NOMO-1 treated with dmso at 0.1 percent for 144 hours (cell line): ENCODE data around the gene DAAM2.

ENCODE experiments used
- DNase-seq: peaks from one replicate; lab custom pipeline; 2025; ENCODE audit not compliant: unreplicated experiment; lab: John Stamatoyannopoulos, UW

The DAAM2 gene

GRCh38 chr6:39818695-39819094 lies 26.5 kb downstream of the DAAM2 start:
- DNase-seq, result no peak

GRCh38 chr6:39819228-39819627 lies 27.1 kb downstream of the DAAM2 start:
- no peak for DNase-seq

DNA sequence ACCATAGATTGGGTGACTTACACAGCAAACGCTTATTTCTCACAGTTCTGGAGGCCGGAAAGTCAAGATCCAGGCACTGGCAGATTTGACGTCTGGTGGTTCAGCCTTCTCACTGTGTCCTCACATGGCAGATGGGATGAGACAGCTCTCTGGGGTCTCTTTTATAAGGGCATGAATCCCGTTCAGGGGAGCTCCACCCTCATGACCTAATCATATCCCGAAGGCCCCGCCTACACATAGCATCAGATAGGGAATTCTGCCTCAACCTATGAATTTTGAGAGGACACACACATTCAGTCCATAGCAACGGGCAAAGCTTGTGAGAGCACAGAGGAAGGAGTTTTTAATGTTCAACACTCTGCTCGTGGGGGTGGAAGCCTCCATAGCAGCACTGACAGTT lies 27.5 kb downstream of the DAAM2 start:
- DNase-seq, result no peak

DNA sequence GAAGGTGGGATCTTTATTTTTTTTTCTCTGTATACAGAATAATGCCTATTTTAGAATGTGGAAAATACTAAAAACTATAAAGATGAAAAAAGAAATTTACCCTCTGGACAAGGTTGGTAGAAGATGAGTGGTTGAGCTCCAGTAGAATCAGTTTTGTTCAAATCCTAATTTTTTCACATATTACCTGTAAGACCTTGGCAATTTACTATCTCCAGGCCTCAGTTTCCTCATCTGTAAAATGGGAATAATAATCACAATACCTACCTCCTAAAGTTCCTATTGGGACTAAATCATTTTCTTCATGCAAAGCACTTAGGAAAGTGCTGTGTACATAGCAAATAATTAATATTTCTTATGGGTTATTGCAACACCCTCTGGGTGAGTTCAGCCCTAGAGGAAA lies 28.4 kb downstream of the DAAM2 start:
- no peak for DNase-seq

- DNase-seq, result no peak
Measured at GRCh38 chr6:39821046-39821740, 29.0 kb downstream of the DAAM2 start.

- DNase-seq, result no peak
Measured at GRCh38 chr6:39821742-39822532, 29.8 kb downstream of the DAAM2 start.

DNA sequence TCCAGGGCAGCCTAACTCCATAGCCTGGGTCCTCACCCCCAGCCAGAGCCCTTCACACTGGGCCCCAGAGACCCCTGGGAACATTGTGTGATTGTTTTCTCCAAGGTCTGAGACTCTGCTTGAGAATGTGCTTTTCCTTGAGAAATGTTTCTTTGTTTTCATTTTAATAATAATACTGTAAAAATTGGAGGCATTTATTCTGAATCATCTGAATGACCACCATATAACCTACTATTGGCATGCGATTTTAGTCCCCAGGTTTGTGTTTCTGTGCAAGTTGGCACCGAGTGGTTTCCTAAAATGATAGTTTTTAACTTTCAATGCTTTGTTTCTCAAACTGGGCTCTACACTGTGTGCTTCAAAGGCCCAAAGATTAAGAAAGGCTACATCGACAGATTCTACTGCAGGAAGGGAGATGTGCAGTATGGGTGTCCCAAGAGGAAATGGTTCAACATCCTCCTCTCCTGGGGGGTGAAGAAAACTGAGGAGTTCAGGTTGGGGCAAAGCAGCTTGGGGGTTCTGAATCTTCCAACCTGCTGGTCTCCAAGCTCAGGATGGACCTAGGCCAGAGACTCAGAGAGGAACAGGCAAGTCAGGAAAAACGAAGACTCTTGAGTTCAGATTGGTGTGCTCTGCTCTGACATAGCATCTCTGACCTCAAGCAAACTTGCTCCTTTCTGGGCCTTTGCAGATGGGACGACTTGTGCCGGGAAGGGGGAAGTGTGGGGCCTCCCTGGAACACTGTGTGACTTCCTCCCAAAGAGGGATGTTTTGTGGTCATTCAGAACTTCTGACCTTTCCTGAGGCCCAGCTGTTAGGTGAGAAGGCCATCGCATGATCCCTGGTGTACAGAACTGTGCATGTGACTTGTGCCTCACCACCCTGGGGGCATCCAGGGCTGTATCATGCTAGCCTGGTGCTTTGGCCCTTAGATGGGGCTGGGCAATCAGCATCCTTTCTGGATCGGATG lies 31.0 kb downstream of the DAAM2 start:
- no peak for DNase-seq

- no peak for DNase-seq
Measured at GRCh38 chr6:39824030-39824926, 32.1 kb downstream of the DAAM2 start.

- DNase-seq, result no peak
Measured at GRCh38 chr6:39829331-39829730, 37.2 kb downstream of the DAAM2 start.

- no peak for DNase-seq
Measured at GRCh38 chr6:39830444-39830843, 38.3 kb downstream of the DAAM2 start.

GRCh38 chr6:39831701-39832100 lies 39.5 kb downstream of the DAAM2 start:
- DNase-seq, result no peak

DNA sequence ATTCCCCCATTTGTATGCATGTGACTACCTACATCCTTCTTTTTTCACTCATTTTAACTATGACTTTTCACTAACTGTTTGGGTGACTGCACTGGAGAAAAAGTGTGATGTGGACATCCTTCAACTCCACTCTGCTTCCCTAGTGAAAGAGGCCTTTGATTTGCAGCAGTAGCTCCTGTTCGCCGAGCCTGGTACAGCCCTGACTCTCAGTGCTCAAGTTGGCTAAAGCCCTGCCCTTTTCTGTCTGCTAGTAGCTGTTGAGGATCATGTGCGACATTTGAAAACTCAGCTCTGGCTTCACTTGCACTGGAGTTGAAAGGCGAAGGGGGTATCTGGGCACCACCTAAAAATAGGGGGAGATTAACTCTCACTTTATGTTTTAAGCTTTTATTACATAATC lies 42.1 kb downstream of the DAAM2 start:
- no peak for DNase-seq

- DNase-seq, result no peak
Measured at GRCh38 chr6:39834866-39835265, 42.7 kb downstream of the DAAM2 start.

GRCh38 chr6:39835821-39836295 lies 43.7 kb downstream of the DAAM2 start:
- DNase-seq, result no peak

DNA sequence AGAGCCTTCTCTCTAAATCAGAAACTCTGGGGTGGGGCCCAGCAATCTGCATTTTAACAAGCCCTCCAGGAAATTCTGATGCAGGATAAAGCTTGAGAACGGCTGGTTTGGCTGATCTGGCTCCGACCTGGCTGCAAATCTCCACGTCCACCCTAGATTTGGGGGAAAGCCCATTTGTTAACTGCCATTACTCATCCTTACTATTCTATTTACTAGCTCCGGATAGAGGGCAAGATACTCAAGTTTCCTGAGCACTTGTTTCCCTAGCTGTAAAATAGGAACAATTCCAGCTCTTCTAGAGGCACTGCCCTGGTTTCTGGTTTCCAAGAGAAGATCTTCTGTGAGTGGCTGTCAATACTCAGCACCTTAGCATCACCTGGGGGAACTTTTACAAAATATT lies 44.4 kb downstream of the DAAM2 start:
- no peak for DNase-seq

- no peak for DNase-seq
Measured at GRCh38 chr6:39839445-39839844, 47.3 kb downstream of the DAAM2 start.

DNA sequence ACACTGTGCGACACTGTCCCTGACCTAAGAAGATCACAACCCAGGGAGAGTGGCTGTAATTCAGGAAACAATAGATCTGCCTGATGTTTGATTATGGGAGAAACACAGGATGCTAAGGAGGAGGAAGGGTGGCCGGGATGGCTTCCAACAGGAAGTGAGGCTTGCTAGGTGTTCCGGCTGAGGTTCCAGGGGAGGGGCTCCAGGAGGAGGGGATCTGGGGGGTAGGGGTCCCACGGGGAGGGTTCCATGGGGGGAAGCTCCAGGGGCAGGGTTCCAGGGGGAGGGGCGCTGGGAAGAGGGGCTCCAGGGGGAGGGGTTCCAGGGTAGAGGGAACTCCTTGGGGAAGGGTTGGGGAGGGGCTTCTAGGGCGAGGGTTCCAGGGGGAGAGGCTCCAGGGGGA lies 48.6 kb downstream of the DAAM2 start:
- DNase-seq, result no peak

- DNase-seq, result no peak
Measured at GRCh38 chr6:39841291-39841690, 49.1 kb downstream of the DAAM2 start.

GRCh38 chr6:39841923-39842322 lies 49.7 kb downstream of the DAAM2 start:
- DNase-seq, result no peak

DNA sequence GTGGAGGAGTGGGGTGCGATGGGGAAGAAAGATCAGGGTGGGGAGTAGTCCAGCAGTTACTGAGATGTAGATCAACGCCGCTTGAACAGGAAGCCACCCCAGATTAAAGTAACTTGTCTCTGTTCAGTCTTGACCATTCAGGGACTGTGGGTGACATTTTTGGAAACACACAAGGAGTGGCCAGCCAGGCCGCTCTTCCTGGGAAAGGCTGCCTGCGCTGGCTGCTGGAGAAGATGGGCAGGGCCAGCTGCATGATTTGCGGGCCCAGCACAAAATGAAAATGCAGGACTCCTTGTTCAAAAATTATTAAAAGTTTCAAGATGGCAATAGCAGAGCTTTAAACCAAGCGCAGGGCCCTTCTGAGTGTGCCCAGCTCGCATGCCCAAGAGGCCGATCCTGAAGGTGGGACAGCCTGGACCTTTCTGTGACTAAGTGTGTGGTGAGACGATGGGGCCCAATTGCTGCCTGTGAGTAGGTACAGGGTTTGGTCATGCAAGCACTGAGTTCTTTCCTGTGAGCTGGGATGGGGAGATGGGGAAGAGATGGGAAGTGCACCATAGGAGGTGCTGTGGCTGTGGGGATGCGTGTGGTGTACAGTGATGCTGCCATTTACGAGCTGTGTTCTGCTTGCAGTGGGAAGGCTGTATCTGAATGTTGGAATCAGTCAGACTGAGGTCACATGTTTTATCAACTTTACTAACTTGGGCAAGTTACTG lies 51.3 kb downstream of the DAAM2 start:
- no peak for DNase-seq
